Neural cell (in vitro differentiated cells): Measurements from ENCODE around the gene EIF2B4.

Source experiments
- CTCF ChIP-seq: fragments of 450-650 bp; IDR thresholded peaks from 2 replicates; pipeline ENCODE4 v1.5.1; 2014; ENCODE audit warnings: antibody characterized with exemption, mild to moderate bottlenecking, moderate library complexity; ENCODE audit not compliant: poor library complexity, severe bottlenecking
- EP300 ChIP-seq: fragments of 450-650 bp; conservative IDR thresholded peaks from 2 replicates; pipeline ENCODE4 v1.6.1; 2014; ENCODE audit warnings: antibody characterized with exemption, mild to moderate bottlenecking, moderate library complexity; ENCODE audit not compliant: poor library complexity, severe bottlenecking
- EZH2 ChIP-seq: fragments of 200-600, 300-800 bp; shearing (Covaris generic), sonication (generic); IDR thresholded peaks from 2 replicates; pipeline ENCODE4 v1.6.1; 2014; ENCODE audit warnings: antibody characterized with exemption, low read length, borderline replicate concordance, mild to moderate bottlenecking; ENCODE audit not compliant: insufficient read depth, poor library complexity, severe bottlenecking
- MXI1 ChIP-seq: fragments of 450-650 bp; conservative IDR thresholded peaks from 2 replicates; pipeline ENCODE4 v1.6.1; 2014; ENCODE audit warnings: antibody characterized with exemption, mild to moderate bottlenecking; ENCODE audit not compliant: poor library complexity, severe bottlenecking
- RAD21 ChIP-seq: fragments of 450-650 bp; conservative IDR thresholded peaks from 2 replicates; pipeline ENCODE4 v1.6.1; 2014; ENCODE audit warnings: antibody characterized with exemption, mild to moderate bottlenecking, moderate library complexity
- REST ChIP-seq: IDR thresholded peaks from 2 replicates; pipeline ENCODE4 v1.6.1; 2012; ENCODE audit warnings: borderline replicate concordance
- SMC3 ChIP-seq: fragments of 450-650 bp; conservative IDR thresholded peaks from 2 replicates; pipeline ENCODE4 v1.6.1; 2014; ENCODE audit warnings: antibody characterized with exemption, mild to moderate bottlenecking, moderate library complexity; ENCODE audit not compliant: poor library complexity

- TF ChIP-seq CTCF (no peak), REST (no peak), EZH2 (no peak), MXI1 (no peak), EP300 (no peak), SMC3 (no peak), RAD21 (no peak)
Measured at GRCh38 chr2:27393225-27393624, 23.1 kb upstream of the EIF2B4 start.
